Ovary (tissue), 9 donors: ENCODE results near the gene TEDC2. TPM values are rescaled to one million over a fixed set of nuclear protein-coding genes. Genes with fewer than 3 reads are reported as not detected.
A peak's percentile ranks its signal among the peaks of the same experiment; 100 is the strongest.

Experiments used
- DNase-seq, 5 donors: peaks; one replicate each; pipeline ENCODE4 v3.0.0-alpha.2; 2019 to 2020
- H3K27ac ChIP-seq, 2 donors: fragments of 200-600 bp; one replicate each; pipeline versions ENCODE4 v1.5.1 to v1.8.0; 2019 to 2022
- H3K27me3 ChIP-seq: fragments of 200-600 bp; one replicate; pipeline ENCODE4 v1.8.0; 2022
- H3K36me3 ChIP-seq: fragments of 200-600 bp; sonication (generic); one replicate; pipeline ENCODE4 v1.5.1; 2019
- H3K4me1 ChIP-seq: one replicate; pipeline ENCODE4 v1.8.1; 2013; ENCODE audit warnings: mild to moderate bottlenecking, moderate library complexity; ENCODE audit not compliant: insufficient read depth
- H3K4me3 ChIP-seq: fragments of 200-600 bp; sonication (generic); one replicate; pipeline ENCODE4 v1.5.1; 2017
- H3K9me3 ChIP-seq, 2 donors: fragments of 200-600 bp in 1 of 2; sonication (generic) in 1 of 2; one replicate each; pipeline versions ENCODE4 v1.5.1 to v1.8.1; 2013 to 2019; ENCODE audit warnings: mild to moderate bottlenecking in 1 of 2, moderate library complexity in 1 of 2
- CTCF ChIP-seq, 3 donors: fragments of 450-650 bp in 2 of 3; fragments of 200-600 bp in 1 of 3; IDR thresholded peaks; one replicate each; pipeline versions ENCODE4 v1.5.1 to v1.8.0; 2016 to 2022; ENCODE audit warnings: antibody characterized with exemption in 3 of 3, mild to moderate bottlenecking in 1 of 3
- EP300 ChIP-seq: sonication (generic); formaldehyde crosslinking; IDR thresholded peaks from one replicate; pipeline ENCODE4 v1.6.1; 2017; ENCODE audit warnings: antibody characterized with exemption
- POLR2A ChIP-seq: fragments of 450-650 bp; IDR thresholded peaks from one replicate; pipeline ENCODE4 v1.6.1; 2017; ENCODE audit warnings: antibody characterized with exemption, mild to moderate bottlenecking, moderate library complexity
- WGBS, 3 donors: extraction: QIAGEN DNeasy Blood & Tissue Kit in 1 of 3; methylation state at CpG; one replicate each; pipeline versions ENCODE4 v1.1.5 to v1.1.7; 2013 to 2017; 5-methylcytosine and 5-hydroxymethylcytosine counted together
- intact Hi-C, 4 donors: fragments of 100-400 bp; cut with DNase I; formaldehyde crosslinking; loops; one replicate each; pipeline versions ENCODE4 v1.11.0 to v1.15.1; 2022 to 2023
- polyA plus RNA-seq, 2 donors: library from polyadenylated mRNA; stranded (reverse); fragments of 200-250 nt in 1 of 2; fragments of 350-450 nt in 1 of 2; fragmentation: Illumina TruSeq in 1 of 2; extraction: RNeasy Lipid Tissue Mini Kit (QIAGEN cat#74804) in 1 of 2; gene quantifications; one replicate each; pipeline ENCODE4 v1.2.3, GENCODE V29; 2013 to 2014
- total RNA-seq, 7 donors: library from RNA; depleted of rRNA in 2 of 7; stranded (reverse); fragments of >200 nt in 2 of 7; fragmentation: NEBNext Ultra II Directional in 3 of 7; extraction: Animal tissue kit (Norgen Biotek cat#: 25700) in 3 of 7; gene quantifications; one replicate each; pipeline versions ENCODE4 v1.1.0 to v1.2.4, GENCODE V29; 2016 to 2023
- donor health status: DM: no; HTN: no; CAD: no; lungs with moderate emphysema.
- donor health status: DM: no; HTN: no; CAD: no.
- donor health status: Bipolar disorder and iron deficiency.
- donor health status: DM: yes; HTN: yes; CAD: no.
- donor health status: DM: no; HTN: no; CAD: no.
- donor health status: DM: yes; HTN: yes; CAD: no.

TEDC2 gene
- total and polyA plus RNA-seq, 9 donors: 0.38 to 2.0 (median 1.3) TPM; not detected in 3

GRCh38 chr16:2450975-2451381 lies 8.9 kb upstream of the TEDC2 start:
- TF ChIP-seq EP300 (no peak), POLR2A (no peak), CTCF (IDR thresholded peaks at IDR 0.05) (no peak)
- H3K4me3 ChIP-seq: no peak overlapping the region
- no peaks in the 10 kb centered on the region for H3K36me3 ChIP-seq
- DNase-seq: no peak
- H3K27me3 ChIP-seq: no peaks in the 10 kb centered on the region
- H3K4me1 ChIP-seq: no peaks in the 10 kb centered on the region
- WGBS, 3 donors: 85% methylated on average over 19 of the region's 19 CpGs
- intact Hi-C loops: no loop called here
- H3K27ac ChIP-seq: no peak overlapping the region
- no peaks in the 10 kb centered on the region for H3K9me3 ChIP-seq

- Histone ChIP-seq H3K9me3 (no peaks in the 10 kb centered on the region), H3K36me3 (no peaks in the 10 kb centered on the region), H3K27me3 (no peaks in the 10 kb centered on the region), H3K4me3 (no peak overlapping the region), H3K4me1 (no peaks in the 10 kb centered on the region), H3K27ac (no peak overlapping the region)
- TF ChIP-seq POLR2A: no peak
- TF ChIP-seq EP300: no peak
- TF ChIP-seq CTCF (IDR thresholded peaks at IDR 0.05): no peak
- WGBS, 3 donors: 87 to 89% (median 87%) methylated on average over 10 to 18 of the region's 18 CpGs
- peak in 2 of 5 donors; percentile 7 to 39 for DNase-seq
- intact Hi-C loops: no loop called here
These were observed 8.0 kb upstream of the TEDC2 start for GRCh38 chr16:2451851-2452320.

- Histone ChIP-seq H3K4me1 (no peaks in the 10 kb centered on the region), H3K36me3 (no peaks in the 10 kb centered on the region), H3K4me3 (no peak overlapping the region), H3K27ac (no peak overlapping the region), H3K27me3 (no peaks in the 10 kb centered on the region), H3K9me3 (no peaks in the 10 kb centered on the region)
- TF ChIP-seq CTCF (IDR thresholded peaks at IDR 0.05) (no peak), POLR2A (no peak), EP300 (no peak)
- WGBS, 3 donors: 94 to 95% (median 94%) methylated on average over 8 of the region's 8 CpGs
- intact Hi-C loops: no loop called here
- no peak for DNase-seq
These were observed 7.3 kb upstream of the TEDC2 start for GRCh38 chr16:2452650-2453049.

GRCh38 chr16:2455081-2455845 lies 4.6 kb upstream of the TEDC2 start:
- Histone ChIP-seq H3K27ac (no peak overlapping the region), H3K9me3 (no peaks in the 10 kb centered on the region), H3K27me3 (no peaks in the 10 kb centered on the region), H3K4me3 (no peak overlapping the region), H3K36me3 (no peaks in the 10 kb centered on the region), H3K4me1 (peaks cover 3% of the 10 kb centered on the region)
- intact Hi-C loops: no loop called here
- TF ChIP-seq EP300: no peak
- TF ChIP-seq POLR2A: no peak
- TF ChIP-seq CTCF (IDR thresholded peaks at IDR 0.05): no peak
- WGBS, 3 donors: 90 to 92% (median 91%) methylated on average over 28 of the region's 28 CpGs
- peak in 1 of 5 donors; percentile 18 for DNase-seq
